LoVo (cell line): Measurements from ENCODE around the gene EMC8.
A peak's percentile ranks its signal among the peaks of the same experiment; 100 is the strongest.

ENCODE experiments used
- DNase-seq: peaks from one replicate; pipeline ENCODE4 v3.0.0-alpha.2; 2016; ENCODE audit warnings: low spot score

Gene EMC8

GRCh38 chr16:85755929-85756768 is 43.2 kb downstream of the EMC8 start:
- DNase-seq = no peak

- no peak for DNase-seq
Measured at GRCh38 chr16:85754413-85754812, 44.9 kb downstream of the EMC8 start.

- DNase-seq = no peak
Measured at GRCh38 chr16:85753976-85754375, 45.4 kb downstream of the EMC8 start.

- DNase-seq = peak; percentile 1
Measured at GRCh38 chr16:85753559-85753958, 45.8 kb downstream of the EMC8 start.

- DNase-seq = no peak
Measured at GRCh38 chr16:85752511-85753420, 46.6 kb downstream of the EMC8 start.

GRCh38 chr16:85751698-85752501 is 47.4 kb downstream of the EMC8 start:
- no peak for DNase-seq

GRCh38 chr16:85750827-85751697 is 48.3 kb downstream of the EMC8 start, which contains the start of gene C16orf74:
C16orf74 (minus strand) TSS chr16:85751096; CDS start chr16:85735217, 15,879 bp downstream.
- peak; percentile 68 for DNase-seq

- no peak for DNase-seq
Measured at GRCh38 chr16:85750146-85750826, 49.1 kb downstream of the EMC8 start.

- DNase-seq = no peak
Measured at GRCh38 chr16:85749771-85750145, 49.6 kb downstream of the EMC8 start.

GRCh38 chr16:85746460-85747215 is 52.7 kb downstream of the EMC8 start:
- peak; percentile 83 for DNase-seq

- DNase-seq = no peak
Measured at GRCh38 chr16:85738923-85739715, 60.2 kb downstream of the EMC8 start.

- DNase-seq = no peak
Measured at GRCh38 chr16:85736921-85737320, 62.4 kb downstream of the EMC8 start.

- DNase-seq = no peak
Measured at GRCh38 chr16:85735946-85736345, 63.4 kb downstream of the EMC8 start.

GRCh38 chr16:85735225-85735635 is 64.1 kb downstream of the EMC8 start:
- DNase-seq = no peak

- no peak for DNase-seq
Measured at GRCh38 chr16:85734311-85735017, 64.9 kb downstream of the EMC8 start.

- DNase-seq = no peak
Measured at GRCh38 chr16:85733839-85734170, 65.5 kb downstream of the EMC8 start.

- no peak for DNase-seq
Measured at GRCh38 chr16:85733155-85733838, 66.0 kb downstream of the EMC8 start.

- DNase-seq = no peak
Measured at GRCh38 chr16:85731179-85731578, 68.2 kb downstream of the EMC8 start.
